AG04450 (cell line): Measurements from ENCODE around the gene AQP6. TPM values are rescaled to one million over a fixed set of nuclear protein-coding genes. Genes with fewer than 3 reads are reported as not detected.

Experiments
- CTCF ChIA-PET: fragments of 300-600, 350-600 bp; formaldehyde crosslinking; extraction: SDS; loops from one replicate; lab custom pipeline; 2022; ENCODE audit warnings: antibody characterized with exemption, inconsistent platforms; lab: Charles Lee
- POLR2A ChIA-PET: fragments of 350-600 bp; formaldehyde crosslinking; extraction: SDS; loops from one replicate; lab custom pipeline; 2021; ENCODE audit warnings: antibody characterized with exemption, inconsistent platforms; lab: Yijun Ruan, JAX
- DNase-seq: peaks from one replicate; pipeline ENCODE4 v3.0.0-alpha.2; 2011; ENCODE audit warnings: low read depth, low spot score
- H3K27ac ChIP-seq: one replicate; pipeline ENCODE4 v1.5.1; 2012; ENCODE audit warnings: low read depth, low read length, control low read depth
- H3K27me3 ChIP-seq: one replicate; pipeline ENCODE4 v1.6.0; 2012; ENCODE audit warnings: low read length; ENCODE audit not compliant: control insufficient read depth, insufficient read depth
- H3K4me3 ChIP-seq: 2 replicates; pipeline ENCODE4 v1.5.1; 2011; ENCODE audit warnings: mild to moderate bottlenecking, low read depth, low read length, control low read depth
- H3K9me3 ChIP-seq: 2 replicates; pipeline ENCODE4 v1.5.1; 2012; ENCODE audit warnings: low read length; ENCODE audit not compliant: control insufficient read depth, insufficient read depth
- polyA plus RNA-seq: library from polyadenylated mRNA; depleted of rRNA; stranded (reverse); fragments of >200 nt; gene quantifications from 2 replicates; pipeline ENCODE4 v1.2.3, GENCODE V29; 2011
- TF ChIP-seq, protein P1 (sequence below): IDR thresholded peaks from 2 replicates; pipeline ENCODE4 v1.5.1; 2011; ENCODE audit warnings: low read depth, low read length, control low read depth, inconsistent platforms

AQP6 gene
- polyA plus RNA-seq, 1 experiment, result not detected

DNA sequence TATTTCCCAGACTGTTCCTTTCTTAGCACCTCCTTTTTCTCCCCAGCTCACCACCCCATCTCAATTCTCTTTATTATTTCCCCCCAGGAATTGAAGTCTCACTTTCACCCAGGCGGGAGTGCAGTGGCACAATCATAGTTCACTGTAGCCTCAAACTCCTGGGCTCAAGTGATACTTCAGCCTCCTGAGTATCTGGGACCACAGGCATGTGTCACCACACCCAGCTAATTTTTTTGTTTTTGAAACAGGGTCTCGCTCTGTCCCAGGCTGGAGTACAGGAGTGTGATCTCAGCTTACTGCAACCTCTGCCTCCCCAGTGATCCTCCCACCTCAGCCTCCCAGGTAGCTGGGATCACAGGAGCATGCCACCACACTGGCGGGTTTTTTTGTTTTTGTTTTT is 41.6 kb downstream of the AQP6 start:
- CTCF ChIA-PET, result interaction anchor here (0.6 to 1.2 kb wide), 3 partner anchors 25 to 96 kb away, joined by 3 to 6 read pairs (median 3); no protein-coding TSS in a partner anchor
- H3K9me3 ChIP-seq, result no peaks in the 10 kb centered on the region
- no peak for DNase-seq
- no peak overlapping the region for H3K4me3 ChIP-seq
- POLR2A ChIA-PET, result no interaction called here
- no peak overlapping the region for H3K27ac ChIP-seq
- H3K27me3 ChIP-seq, result no peaks in the 10 kb centered on the region
- TF ChIP-seq, protein P1, sequence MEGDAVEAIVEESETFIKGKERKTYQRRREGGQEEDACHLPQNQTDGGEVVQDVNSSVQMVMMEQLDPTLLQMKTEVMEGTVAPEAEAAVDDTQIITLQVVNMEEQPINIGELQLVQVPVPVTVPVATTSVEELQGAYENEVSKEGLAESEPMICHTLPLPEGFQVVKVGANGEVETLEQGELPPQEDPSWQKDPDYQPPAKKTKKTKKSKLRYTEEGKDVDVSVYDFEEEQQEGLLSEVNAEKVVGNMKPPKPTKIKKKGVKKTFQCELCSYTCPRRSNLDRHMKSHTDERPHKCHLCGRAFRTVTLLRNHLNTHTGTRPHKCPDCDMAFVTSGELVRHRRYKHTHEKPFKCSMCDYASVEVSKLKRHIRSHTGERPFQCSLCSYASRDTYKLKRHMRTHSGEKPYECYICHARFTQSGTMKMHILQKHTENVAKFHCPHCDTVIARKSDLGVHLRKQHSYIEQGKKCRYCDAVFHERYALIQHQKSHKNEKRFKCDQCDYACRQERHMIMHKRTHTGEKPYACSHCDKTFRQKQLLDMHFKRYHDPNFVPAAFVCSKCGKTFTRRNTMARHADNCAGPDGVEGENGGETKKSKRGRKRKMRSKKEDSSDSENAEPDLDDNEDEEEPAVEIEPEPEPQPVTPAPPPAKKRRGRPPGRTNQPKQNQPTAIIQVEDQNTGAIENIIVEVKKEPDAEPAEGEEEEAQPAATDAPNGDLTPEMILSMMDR, result no peak

DNA sequence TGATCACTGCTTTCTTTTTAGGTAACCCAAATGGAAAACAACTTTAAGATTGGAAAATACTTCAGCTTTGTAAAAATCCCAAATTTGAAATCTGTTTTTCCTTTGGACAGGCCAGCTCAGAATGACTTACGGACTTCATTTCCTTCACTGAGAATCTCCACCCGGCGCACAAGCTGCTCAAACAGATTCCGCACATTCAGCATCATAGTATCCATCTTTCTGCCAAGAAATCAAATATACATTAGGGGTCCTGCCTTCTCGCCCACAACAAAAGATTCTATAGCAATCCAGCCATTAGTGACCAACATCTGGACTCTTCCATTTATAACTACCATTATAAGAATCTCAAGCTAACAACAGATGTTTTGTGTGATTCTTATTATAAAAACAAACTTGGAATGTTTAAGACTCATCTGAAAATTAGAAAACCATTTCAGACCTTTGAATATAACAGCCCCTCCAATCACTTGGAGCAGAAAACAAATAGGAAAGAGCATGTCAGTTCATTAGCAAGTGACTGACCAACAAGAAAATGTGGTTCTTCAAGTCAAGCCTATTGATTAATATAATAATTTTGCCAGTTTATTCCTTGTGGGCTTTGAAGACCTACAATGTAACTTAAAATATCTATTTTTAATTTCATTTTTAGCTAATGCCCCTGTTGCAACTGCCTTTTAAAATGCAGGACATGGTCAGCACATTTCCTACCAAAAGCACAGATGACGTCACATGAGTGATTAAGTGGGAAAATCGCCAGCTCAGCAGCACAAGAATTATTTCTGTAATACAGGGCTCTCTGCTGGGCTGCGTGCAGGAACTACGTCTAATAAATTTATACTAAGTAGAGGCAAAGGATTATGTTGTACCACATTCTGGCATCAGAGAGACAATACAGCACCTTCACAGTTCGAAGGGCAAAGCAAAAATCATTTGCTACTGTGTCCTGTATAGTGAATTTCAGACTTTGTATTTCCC is 44.0 kb downstream of the AQP6 start:
- H3K4me3 ChIP-seq, result peak overlapping the region; percentile 36
- TF ChIP-seq, protein P1, result no peak
- POLR2A ChIA-PET, result interaction anchor here (0.6 to 1.5 kb wide), 3 partner anchors 8 to 189 kb away, joined by 3 to 5 read pairs (median 4); partner anchors contain the start of genes NCKAP5L and RACGAP1
- H3K9me3 ChIP-seq, result no peaks in the 10 kb centered on the region
- H3K27ac ChIP-seq, result peak overlapping the region; percentile 41
- no peaks in the 10 kb centered on the region for H3K27me3 ChIP-seq
- DNase-seq, result peak; percentile 67
- CTCF ChIA-PET, result interaction anchor here (0.6 to 3.9 kb wide), 9 partner anchors 14 to 275 kb away, joined by 3 to 15 read pairs (median 3); partner anchors contain the start of gene TMBIM6

DNA sequence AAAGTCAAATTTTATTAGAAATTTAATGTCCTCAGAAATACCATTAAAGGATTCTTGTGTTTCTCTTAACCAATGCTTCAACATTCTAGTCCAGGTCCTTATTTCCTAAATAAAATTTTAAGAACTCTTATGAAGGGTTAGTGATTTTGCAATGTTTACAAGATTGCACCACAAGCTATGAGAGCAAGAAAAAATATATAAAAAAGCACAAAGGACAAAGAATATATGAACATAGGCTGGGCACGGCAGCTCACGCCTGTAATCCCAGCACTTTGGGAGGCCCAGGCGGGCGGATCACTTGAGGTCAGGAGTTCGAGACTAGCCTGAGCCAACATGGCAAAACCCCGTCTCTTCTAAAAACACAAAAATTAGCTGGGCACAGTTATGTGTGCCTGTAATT is 44.9 kb downstream of the AQP6 start:
- CTCF ChIA-PET, result interaction anchor here (0.7 to 3.9 kb wide), 5 partner anchors 15 to 72 kb away, joined by 3 to 15 read pairs (median 3); no protein-coding TSS in a partner anchor
- no peak overlapping the region for H3K4me3 ChIP-seq
- H3K9me3 ChIP-seq, result no peaks in the 10 kb centered on the region
- TF ChIP-seq, protein P1, result no peak
- POLR2A ChIA-PET, result interaction anchor here (0.6 to 1.5 kb wide), 2 partner anchors 7 to 10 kb away, joined by 3 to 4 read pairs; partner anchors contain the start of gene RACGAP1
- no peak for DNase-seq
- H3K27me3 ChIP-seq, result no peaks in the 10 kb centered on the region
- peak overlapping the region; percentile 82 for H3K27ac ChIP-seq

DNA sequence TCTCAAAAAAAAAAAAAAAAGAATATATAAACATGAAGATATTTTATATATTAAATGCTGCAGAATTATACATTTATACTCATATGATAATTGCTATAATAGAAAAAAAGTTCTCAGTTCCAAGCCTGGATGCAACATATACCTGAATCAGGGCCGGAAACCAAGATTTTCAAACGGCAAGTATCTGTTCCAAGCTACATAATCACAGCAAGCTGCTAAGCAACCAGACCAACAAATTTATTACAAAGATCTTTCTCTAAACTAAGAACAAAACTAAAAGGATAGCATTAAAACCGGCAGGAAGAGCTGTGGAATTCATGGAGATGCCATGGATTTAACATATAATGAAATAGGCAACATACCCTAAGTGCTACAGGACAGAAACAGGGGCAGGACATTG is 45.4 kb downstream of the AQP6 start:
- Histone ChIP-seq H3K27ac (peak overlapping the region; percentile 82), H3K27me3 (no peaks in the 10 kb centered on the region), H3K9me3 (no peaks in the 10 kb centered on the region), H3K4me3 (no peak overlapping the region)
- CTCF ChIA-PET, result interaction anchor here (1.1 to 3.9 kb wide), 6 partner anchors 21 to 73 kb away, joined by 3 to 15 read pairs (median 6); no protein-coding TSS in a partner anchor
- TF ChIP-seq, protein P1, result no peak
- no peak for DNase-seq
- POLR2A ChIA-PET, result no interaction called here
